ENCODE results near the gene ZSWIM6. TPM values are rescaled to one million over a fixed set of nuclear protein-coding genes. Genes with fewer than 3 reads are reported as not detected.

ZSWIM6 gene
- total RNA-seq, 4 donors from 2014 or later: 7.8 to 25.5 (median 21.0) TPM

DNA sequence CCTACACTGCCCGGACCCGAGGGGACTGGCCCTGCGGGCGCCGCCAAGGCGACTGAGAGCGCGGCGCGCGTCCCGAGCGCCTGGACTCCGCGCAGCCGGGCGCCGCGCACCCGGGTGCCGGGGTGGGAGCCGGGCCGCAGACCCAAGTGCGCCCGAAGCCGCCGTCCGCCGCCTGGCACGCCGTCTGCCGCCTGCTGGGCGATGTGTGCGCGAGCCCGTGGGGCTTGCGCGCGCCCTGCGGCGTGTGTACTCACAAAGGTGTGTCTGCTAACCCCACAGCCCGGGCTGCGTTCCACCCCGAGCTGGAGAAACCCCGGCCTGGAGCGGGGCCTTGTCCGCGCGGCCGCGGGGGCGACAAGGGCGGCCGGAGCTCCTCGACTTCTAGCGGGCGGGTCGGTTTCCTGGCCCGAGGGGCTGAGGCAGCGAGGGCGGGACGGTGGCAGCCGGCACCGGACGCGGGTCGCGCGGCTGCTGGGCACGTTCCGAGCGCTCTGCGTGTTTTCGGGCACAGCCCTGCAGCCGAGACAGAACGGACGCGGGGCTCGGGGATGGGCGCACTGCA lies 1.1 kb upstream of the ZSWIM6 start:
- intact Hi-C loops (cut with DNase I; ENCODE audit: low total_unique reads): loop anchor here (2.0 to 10.0 kb wide), 3 partner anchors 76 to 304 kb away; partner anchors contain the start of gene SMIM15
- Histone ChIP-seq H3K36me3 (no peaks in the 10 kb centered on the region), H3K27me3 (no peaks in the 10 kb centered on the region), H3K4me3 (peak overlapping the region; percentile 59 to 78 (median 66)), H3K9me3 (no peaks in the 10 kb centered on the region), H3K27ac (peak overlapping the region; percentile 91 to 99 (median 98)), H3K4me1 (peaks cover 19 to 42% (median 38%) of the 10 kb centered on the region in 4 donors)
- in situ Hi-C loops (cut with MboI; ENCODE audit: low pct_ligation_motif_present in 1 of 4, low pct_unique_long_range_greater_than_20kb in 1 of 4, low sequenced_read_pairs in 3 of 4): loop anchor here in 2 of 4 donors (25.0 kb wide), 3 partner anchors 169 to 394 kb away; partner anchors contain the start of genes ERCC8 (in 1 of the 2), NDUFAF2 (in 1 of the 2) and SMIM15 (in 1 of the 2)
- 0% methylated on average over 17 of the region's 80 CpGs; no CpG with 5 or more reads in 1 of the 2 donors for WGBS, 2 donors (ENCODE audit: low coverage in 1 of 2)
- DNase-seq: peak; percentile 85
- TF ChIP-seq EP300 (IDR thresholded peaks at IDR 0.05; ENCODE audit: low read depth): no peak
- peak; percentile 40 for TF ChIP-seq POLR2A (IDR thresholded peaks at IDR 0.05)
- TF ChIP-seq POLR2AphosphoS5 (IDR thresholded peaks at IDR 0.05): peak in 2 of 3 donors; percentile 36 to 58
- TF ChIP-seq CTCF (IDR thresholded peaks at IDR 0.05): peak in 4 of 5 experiments; percentile 25 to 72 (median 50)

GRCh38 chr5:61332358-61332749 lies 296 bp downstream of the ZSWIM6 start:
- Histone ChIP-seq H3K36me3 (no peaks in the 10 kb centered on the region), H3K27me3 (no peaks in the 10 kb centered on the region), H3K4me1 (peaks cover 19 to 50% (median 38%) of the 10 kb centered on the region in 4 donors), H3K9me3 (no peaks in the 10 kb centered on the region), H3K27ac (peak overlapping the region; percentile 91 to 99 (median 95)), H3K4me3 (peak overlapping the region; percentile 53 to 78 (median 64))
- in situ Hi-C loops (cut with MboI; ENCODE audit: low pct_ligation_motif_present in 1 of 4, low pct_unique_long_range_greater_than_20kb in 1 of 4, low sequenced_read_pairs in 3 of 4) (loop anchor here in 2 of 4 donors (25.0 kb wide), 3 partner anchors 170 to 395 kb away; partner anchors contain the start of genes ERCC8 (in 1 of the 2), NDUFAF2 (in 1 of the 2) and SMIM15 (in 1 of the 2)), intact Hi-C loops (cut with DNase I; ENCODE audit: low total_unique reads) (loop anchor here (5.0 to 10.0 kb wide), 2 partner anchors 75 to 302 kb away; no protein-coding TSS in a partner anchor)
- WGBS, 2 donors (ENCODE audit: low coverage in 1 of 2): 0% methylated on average over 40 of the region's 69 CpGs; no CpG with 5 or more reads in 1 of the 2 donors
- TF ChIP-seq EP300 (IDR thresholded peaks at IDR 0.05; ENCODE audit: low read depth) (no peak), POLR2AphosphoS5 (IDR thresholded peaks at IDR 0.05) (no peak), CTCF (IDR thresholded peaks at IDR 0.05) (no peak), POLR2A (IDR thresholded peaks at IDR 0.05) (no peak)
- DNase-seq: peak; percentile 39

DNA sequence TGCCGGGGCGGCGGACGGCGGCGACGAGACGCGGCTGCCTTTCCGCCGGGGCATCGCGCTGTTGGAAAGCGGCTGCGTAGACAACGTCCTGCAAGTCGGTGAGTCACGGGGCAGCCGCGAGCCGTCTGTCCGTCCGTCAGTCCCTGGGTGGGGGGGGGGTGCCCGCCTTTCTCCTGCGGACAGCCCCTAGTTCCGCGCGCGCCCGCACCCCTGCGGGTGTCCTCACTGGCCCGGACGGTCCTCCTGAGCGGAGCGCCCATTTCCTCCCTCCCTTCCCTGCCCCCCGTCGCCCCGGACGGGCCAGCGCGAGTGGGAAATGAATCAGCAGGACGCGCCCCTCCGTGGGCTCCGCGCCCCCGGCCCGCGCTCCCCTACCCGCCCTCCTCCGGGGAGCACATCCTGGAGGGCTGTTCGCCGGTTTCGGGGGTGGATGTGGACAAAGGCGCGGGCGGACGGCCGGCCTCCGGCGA lies 828 bp downstream of the ZSWIM6 start:
- peak; percentile 49 for DNase-seq
- H3K4me3 ChIP-seq: peak overlapping the region; percentile 78 to 94 (median 87)
- H3K27me3 ChIP-seq: no peaks in the 10 kb centered on the region
- WGBS, 2 donors (ENCODE audit: low coverage in 1 of 2): 2% methylated on average over 29 of the region's 61 CpGs; no CpG with 5 or more reads in 1 of the 2 donors
- no peaks in the 10 kb centered on the region for H3K9me3 ChIP-seq
- intact Hi-C loops (cut with DNase I; ENCODE audit: low total_unique reads): loop anchor here (5.0 to 10.0 kb wide), 2 partner anchors 74 to 302 kb away; no protein-coding TSS in a partner anchor
- TF ChIP-seq POLR2A (IDR thresholded peaks at IDR 0.05) (no peak), EP300 (IDR thresholded peaks at IDR 0.05; ENCODE audit: low read depth) (no peak), POLR2AphosphoS5 (IDR thresholded peaks at IDR 0.05) (no peak), CTCF (IDR thresholded peaks at IDR 0.05) (no peak)
- peak overlapping the region; percentile 89 to 98 (median 92) for H3K27ac ChIP-seq
- H3K4me1 ChIP-seq: peaks cover 19 to 50% (median 37%) of the 10 kb centered on the region in 4 donors
- in situ Hi-C loops (cut with MboI; ENCODE audit: low pct_ligation_motif_present in 1 of 4, low pct_unique_long_range_greater_than_20kb in 1 of 4, low sequenced_read_pairs in 3 of 4): loop anchor here in 2 of 4 donors (25.0 kb wide), 3 partner anchors 171 to 396 kb away; partner anchors contain the start of genes ERCC8 (in 1 of the 2), NDUFAF2 (in 1 of the 2) and SMIM15 (in 1 of the 2)
- no peaks in the 10 kb centered on the region for H3K36me3 ChIP-seq

Measured in transverse colon (tissue), 4 donors.